Glomerular visceral epithelial cell (primary cell): ENCODE measurements around the gene CCDC92B.

Experiments
- DNase-seq: peaks from one replicate; pipeline ENCODE4 v3.0.0-alpha.2; 2016; ENCODE audit errors: extremely low spot score

The CCDC92B gene

GRCh38 chr17:2721603-2722002 is 27.8 kb downstream of the CCDC92B start:
- no peak for DNase-seq

GRCh38 chr17:2719861-2720260 is 29.6 kb downstream of the CCDC92B start:
- DNase-seq, result no peak

- DNase-seq, result no peak
Observed at GRCh38 chr17:2718150-2718938, 31.1 kb downstream of the CCDC92B start.

DNA sequence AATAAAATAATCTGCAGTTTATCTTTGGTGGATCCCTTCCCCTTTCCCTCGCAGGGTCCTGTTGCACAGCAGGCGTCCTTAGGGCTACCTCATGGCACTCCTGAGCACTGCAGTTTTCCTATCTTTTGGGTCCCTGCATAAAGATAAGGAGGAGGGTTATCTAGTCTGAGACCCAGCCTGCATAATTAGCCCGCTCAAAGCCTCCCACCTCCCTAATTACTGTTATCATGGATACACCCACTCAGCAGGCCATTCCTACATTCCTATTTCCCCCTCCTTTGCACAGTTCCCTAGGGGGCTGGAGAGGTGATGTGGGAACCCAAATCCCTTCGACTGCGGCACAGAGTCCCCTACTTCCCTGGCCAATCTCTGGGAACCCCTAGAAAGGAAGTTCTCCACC is 32.8 kb downstream of the CCDC92B start:
- no peak for DNase-seq

DNA sequence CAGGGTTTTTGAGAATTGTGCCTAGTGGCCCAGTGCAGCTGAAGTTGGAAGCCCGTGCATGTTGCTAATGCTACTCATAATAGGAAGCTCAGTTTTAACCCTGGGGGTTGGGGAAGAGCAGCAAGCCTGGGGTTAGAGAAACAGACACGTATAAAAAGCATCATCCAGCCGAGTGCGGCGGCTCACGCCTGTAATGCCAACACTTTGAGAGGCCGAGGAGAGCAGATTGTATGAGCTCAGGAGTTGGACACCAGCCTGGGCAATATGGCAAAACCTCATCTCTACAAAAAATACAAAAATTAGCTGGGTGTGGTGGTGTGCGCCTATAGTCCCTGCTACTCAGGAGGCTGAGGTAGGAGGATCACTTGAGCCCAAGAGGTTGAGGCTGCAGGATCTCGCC is 35.6 kb downstream of the CCDC92B start:
- DNase-seq, result no peak

GRCh38 chr17:2712300-2713043 is 37.0 kb downstream of the CCDC92B start:
- no peak for DNase-seq

DNA sequence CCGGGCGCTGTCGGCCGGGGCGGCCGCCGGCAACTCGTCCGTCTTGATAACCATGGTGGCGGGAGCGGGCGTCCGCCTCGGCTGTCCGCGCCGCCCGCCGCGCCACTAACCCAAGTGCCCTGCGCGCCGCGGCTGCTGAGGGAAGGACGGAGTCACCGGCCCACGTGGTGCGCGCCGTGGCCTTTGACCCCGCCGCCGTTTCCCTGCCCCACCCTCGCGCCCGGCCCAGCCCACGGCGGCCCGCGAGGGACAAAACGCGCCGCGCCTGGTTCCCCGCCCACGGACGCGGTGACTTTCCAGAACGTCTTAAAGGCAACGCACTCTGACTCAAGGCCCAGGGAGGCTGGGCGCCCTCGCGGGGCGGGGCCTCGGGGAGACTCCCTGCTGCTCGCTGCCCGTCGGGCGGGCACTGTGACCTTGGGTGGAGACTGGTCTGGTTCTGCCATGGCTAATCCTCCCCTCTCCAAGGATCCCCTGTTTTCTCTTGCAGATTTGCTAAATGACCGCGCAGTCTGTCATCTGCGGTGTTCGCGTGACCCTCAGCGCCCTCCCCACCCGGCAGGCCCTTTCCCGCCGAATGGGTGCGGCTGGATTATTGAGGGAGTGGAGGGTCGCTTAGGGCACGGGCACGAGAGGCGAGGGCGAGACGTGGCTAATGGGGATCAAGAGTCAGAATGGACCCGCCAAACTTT is 37.7 kb downstream of the CCDC92B start, which contains the start of gene CLUH:
Gene CLUH, minus strand, starts transcription at position 157 of the 692 bp plus-strand sequence. Its CDS starts 103 bp downstream, at position 54.
- peak; percentile 97 for DNase-seq

DNA sequence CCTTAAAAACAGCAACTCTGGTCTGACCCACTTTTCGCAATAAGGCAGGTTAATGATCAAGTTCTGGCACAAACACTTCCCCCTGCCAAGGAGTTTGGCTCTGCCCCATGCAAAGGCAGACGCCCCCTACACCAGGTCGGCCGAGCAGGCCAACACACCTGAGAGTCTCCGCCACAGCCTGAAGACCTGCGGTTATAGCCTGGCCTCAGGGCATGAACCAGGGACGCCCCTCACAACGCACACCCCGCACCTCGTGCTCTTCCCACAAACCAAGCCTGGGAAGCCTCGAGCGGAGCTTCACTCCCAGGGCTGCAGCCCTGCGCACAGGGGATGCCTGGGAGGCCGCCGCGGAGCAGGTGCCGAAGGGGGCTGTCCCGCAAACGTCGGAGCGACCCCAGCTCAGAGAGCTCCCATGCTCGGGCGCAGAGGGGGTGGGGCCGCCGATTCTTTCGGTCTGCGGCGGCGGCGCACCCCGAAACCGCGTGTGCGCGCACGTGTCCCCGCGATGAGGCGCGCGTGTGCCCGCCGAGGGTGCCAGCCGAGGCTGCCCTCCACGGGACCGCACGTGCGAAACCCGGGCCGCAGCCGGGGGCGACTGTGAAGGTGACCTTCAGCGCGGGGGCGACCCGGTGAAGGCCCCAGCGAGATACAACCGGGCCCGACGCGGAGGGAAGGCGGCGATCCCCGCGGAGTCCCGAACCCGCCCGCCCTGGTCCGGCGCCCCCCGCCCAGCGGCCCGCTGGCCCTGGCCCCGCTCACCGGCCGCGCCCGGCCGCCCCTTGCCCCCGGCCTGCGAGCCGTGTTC is 38.4 kb downstream of the CCDC92B start:
- DNase-seq, result no peak

DNA sequence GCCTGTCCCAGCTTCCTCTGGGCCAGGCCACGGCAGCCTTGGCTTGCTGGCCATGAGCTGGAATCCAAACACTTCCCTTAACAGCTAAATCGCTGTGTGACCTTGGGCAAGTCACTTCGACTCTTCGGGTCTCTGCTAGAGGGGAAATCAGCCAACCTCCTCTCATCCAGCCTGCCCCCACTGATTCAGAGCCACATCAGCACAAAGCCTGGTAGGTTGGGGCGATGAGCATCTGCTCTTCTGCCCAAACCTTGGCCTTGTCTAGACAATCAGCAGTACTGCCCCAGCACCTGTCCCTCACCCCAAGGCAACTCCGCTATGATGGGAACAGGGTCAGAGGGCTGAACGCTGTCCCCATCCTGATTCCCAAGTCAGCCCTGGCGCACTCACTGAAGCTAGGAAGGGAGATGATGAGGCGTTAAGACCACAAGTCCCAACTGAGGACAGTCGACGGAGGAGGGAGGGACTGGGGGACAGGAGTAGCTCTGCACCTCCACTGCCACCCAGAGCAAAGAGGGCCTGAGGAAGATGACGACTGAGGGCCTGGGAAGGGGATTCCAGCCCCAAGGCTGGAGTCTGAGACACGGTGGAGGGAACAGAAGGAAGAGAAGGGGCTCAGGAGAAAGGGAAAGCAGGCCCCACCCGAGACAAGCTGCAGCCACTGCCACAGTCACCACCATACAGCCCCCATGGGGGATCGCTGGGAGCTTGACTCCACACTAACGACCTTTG is 39.2 kb downstream of the CCDC92B start:
- DNase-seq, result no peak

DNA sequence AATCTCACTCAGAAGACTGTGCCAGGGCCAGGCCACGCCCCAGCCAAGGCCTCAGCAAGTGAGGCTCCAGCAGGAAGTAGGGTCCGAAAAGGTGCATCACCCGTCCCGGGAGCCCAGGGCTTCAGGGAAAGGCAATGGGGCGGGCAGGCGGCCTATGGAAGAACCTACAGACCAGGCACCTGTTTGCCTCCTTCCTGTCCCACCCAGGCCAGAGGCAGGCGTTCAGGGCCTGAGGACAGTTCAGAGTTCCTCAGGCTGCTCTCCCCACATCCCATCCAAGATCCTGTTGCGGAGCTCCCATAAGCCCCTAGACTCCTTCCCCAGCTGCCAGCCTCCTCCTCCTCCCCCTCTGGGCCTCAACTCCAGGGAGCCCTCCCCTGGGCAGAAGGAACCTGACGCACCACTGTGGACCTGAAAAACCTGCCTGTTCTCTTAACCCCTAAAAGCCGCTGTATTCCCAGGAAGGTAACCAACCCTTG is 40.2 kb downstream of the CCDC92B start:
- peak; percentile 71 for DNase-seq

GRCh38 chr17:2708585-2709182 is 40.8 kb downstream of the CCDC92B start:
- no peak for DNase-seq

DNA sequence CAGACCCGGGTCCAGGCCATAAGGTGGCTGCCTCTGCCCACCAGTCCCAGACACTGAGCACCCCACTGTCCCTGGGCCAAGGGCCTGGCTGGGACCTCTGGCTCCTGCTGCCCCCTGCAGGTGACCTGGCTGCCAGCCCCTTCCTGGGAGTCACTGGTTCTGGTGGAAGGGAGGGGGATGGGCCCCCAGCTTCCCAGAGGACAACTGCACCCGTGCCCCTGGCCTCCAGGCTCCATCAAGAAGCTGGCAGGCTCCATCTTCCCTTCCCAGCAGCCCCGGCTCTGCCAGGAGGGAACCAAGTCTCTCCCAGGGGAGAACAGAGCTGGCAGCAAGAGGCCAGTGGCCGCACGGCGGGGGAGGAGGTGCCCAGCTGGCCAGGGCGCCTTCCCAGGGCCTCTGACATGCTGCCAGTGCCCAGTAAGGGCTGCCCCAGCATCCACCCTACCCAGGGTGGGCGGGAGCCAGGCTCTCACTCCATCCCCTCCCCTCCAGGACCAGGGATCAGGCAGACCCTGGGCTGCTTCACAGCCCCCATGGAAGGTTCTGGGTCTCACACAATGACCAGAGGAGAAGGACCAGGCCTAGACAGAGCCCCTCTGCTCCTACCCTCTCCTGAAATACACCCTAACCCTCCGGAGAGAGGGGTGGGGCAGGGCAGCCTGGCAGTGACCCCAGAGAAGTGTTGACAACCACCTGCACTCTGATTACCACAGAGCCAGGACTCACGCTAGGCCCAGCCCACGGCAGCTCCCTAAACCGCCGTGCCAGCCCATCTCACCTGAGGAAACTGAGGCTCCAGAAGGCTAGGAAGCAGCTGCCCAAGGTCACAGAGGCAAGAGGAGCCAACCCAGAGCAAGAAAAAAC is 41.5 kb downstream of the CCDC92B start:
- DNase-seq, result no peak

GRCh38 chr17:2706911-2707510 is 42.4 kb downstream of the CCDC92B start:
- DNase-seq, result no peak

GRCh38 chr17:2705888-2706795 is 43.3 kb downstream of the CCDC92B start:
- no peak for DNase-seq

GRCh38 chr17:2705263-2705662 is 44.2 kb downstream of the CCDC92B start:
- peak; percentile 54 for DNase-seq

DNA sequence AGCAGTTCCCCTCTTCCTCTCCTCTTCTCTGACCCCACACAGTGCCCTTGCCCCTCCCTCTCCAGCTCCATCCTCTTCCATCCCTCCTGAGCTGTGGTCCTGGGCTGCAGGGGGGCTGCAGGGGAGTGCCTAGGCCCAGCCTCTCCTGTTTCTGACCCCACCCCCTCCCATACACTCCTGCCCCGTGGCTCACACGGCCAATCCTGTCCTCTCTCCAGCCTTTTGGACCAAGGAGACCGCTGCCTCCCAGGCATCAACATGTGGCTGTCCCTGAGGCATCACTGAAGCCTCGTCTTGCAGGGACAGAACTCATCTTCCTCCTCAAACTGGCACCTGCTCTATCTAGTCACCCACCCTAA is 44.6 kb downstream of the CCDC92B start:
- no peak for DNase-seq

DNA sequence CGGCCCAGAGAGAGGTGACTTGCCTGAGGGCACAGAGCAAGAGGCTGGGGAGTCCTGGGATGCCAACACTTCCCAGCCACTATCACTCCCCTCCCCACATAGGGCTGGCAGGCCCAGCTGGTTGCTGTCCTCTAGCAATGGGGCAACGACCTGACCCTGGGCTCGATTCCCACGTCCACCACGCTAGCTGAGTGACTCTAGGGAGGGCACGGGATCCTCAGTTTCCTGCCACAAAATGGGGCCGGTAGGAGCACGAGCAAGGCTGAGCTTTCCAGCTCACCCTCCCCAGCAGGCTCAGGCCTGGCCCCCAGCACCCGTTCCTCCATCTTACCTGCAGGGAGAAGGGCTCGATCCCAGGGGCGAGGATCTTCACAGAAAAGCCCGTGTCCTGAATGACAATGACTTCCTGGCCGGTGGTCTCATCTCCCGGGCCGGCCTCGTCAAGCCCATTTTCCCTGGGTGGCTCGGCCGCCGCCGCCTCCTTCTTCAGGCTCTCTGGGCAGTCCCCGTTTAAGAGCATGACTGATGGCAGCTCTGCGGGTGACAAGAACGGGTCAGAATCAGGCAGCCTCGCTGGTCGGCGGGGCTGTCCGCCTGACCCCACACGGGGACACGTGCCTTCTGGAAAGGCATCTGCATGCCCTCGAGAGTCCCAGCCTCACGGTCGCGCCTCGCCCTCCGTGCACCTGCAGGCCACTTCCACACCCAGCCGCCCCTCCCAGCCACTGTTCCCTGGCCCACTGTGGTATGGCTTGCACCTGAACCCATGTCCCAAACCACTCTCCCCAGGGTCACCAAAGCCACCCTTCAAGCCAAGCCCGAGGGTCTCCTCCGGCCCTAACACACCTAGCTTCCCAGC is 45.2 kb downstream of the CCDC92B start:
- DNase-seq, result no peak
